Epithelial cell of esophagus (primary cell): ENCODE results near the gene SF3B2.

Experiments used
- DNase-seq: peaks from one replicate; pipeline ENCODE4 v3.0.0; 2010; ENCODE audit warnings: low read depth
- H3K4me3 ChIP-seq: 2 replicates; pipeline ENCODE4 v1.5.1; 2011; ENCODE audit warnings: mild to moderate bottlenecking, low read length, control low read depth
- CTCF ChIP-seq: IDR thresholded peaks from 2 replicates; pipeline ENCODE4 v1.5.1; 2011; ENCODE audit warnings: low read depth, mild to moderate bottlenecking, low read length, control low read depth, inconsistent platforms; ENCODE audit not compliant: insufficient read depth; ENCODE audit errors: missing control alignments

Gene SF3B2

GRCh38 chr11:66012371-66012945, 39.7 kb upstream of the SF3B2 start:
- no peak overlapping the region for H3K4me3 ChIP-seq
- no peak for DNase-seq
- TF ChIP-seq CTCF, result no peak

GRCh38 chr11:66012946-66013761, 39.0 kb upstream of the SF3B2 start:
- H3K4me3 ChIP-seq, result no peak overlapping the region
- TF ChIP-seq CTCF, result no peak
- DNase-seq, result peak; percentile 75

- H3K4me3 ChIP-seq, result no peak overlapping the region
- no peak for TF ChIP-seq CTCF
- DNase-seq, result no peak
Observed at GRCh38 chr11:66013762-66014100, 38.4 kb upstream of the SF3B2 start.

- H3K4me3 ChIP-seq, result no peak overlapping the region
- TF ChIP-seq CTCF, result no peak
- no peak for DNase-seq
Observed at GRCh38 chr11:66014804-66015453, 37.2 kb upstream of the SF3B2 start.

GRCh38 chr11:66015454-66015881, 36.7 kb upstream of the SF3B2 start:
- no peak overlapping the region for H3K4me3 ChIP-seq
- no peak for DNase-seq
- TF ChIP-seq CTCF, result no peak

- H3K4me3 ChIP-seq, result no peak overlapping the region
- no peak for TF ChIP-seq CTCF
- no peak for DNase-seq
Observed at GRCh38 chr11:66015936-66016792, 36.0 kb upstream of the SF3B2 start.
